GM11168 (cell line): Measurements from ENCODE around the gene PMP22.

Source experiments
- in situ Hi-C: fragments of 300-500 bp; cut with MboI; formaldehyde crosslinking; loops from one replicate; pipeline ENCODE4 v1.12.0; 2022; ENCODE audit warnings: low sequenced_read_pairs; ENCODE audit not compliant: unreplicated experiment

The PMP22 gene

GRCh38 chr17:15265131-15265530 is at the start of gene PMP22:
Gene PMP22, minus strand, starts transcription at chr17:15265326. Its CDS starts 4,599 bp downstream, at chr17:15260727.
- in situ Hi-C loops = loop anchor here (25.0 kb wide), 1 partner anchor 722 kb away; the partner anchor contains the start of genes TTC19 and ZSWIM7

GRCh38 chr17:15311996-15312395 is 46.9 kb upstream of the PMP22 start:
- in situ Hi-C loops = no loop called here

- in situ Hi-C loops = no loop called here
These were observed 44.7 kb upstream of the PMP22 start for GRCh38 chr17:15309793-15310192.

GRCh38 chr17:15309236-15309635 is 44.1 kb upstream of the PMP22 start:
- in situ Hi-C loops = no loop called here

GRCh38 chr17:15308758-15309157 is 43.6 kb upstream of the PMP22 start:
- in situ Hi-C loops = no loop called here

GRCh38 chr17:15307710-15308111 is 42.6 kb upstream of the PMP22 start:
- in situ Hi-C loops = no loop called here

- in situ Hi-C loops = no loop called here
These were observed 38.7 kb upstream of the PMP22 start for GRCh38 chr17:15303851-15304250.

- in situ Hi-C loops = no loop called here
These were observed 38.1 kb upstream of the PMP22 start for GRCh38 chr17:15303268-15303667.

- in situ Hi-C loops = no loop called here
These were observed 36.7 kb upstream of the PMP22 start for GRCh38 chr17:15301845-15302244.

GRCh38 chr17:15298176-15298575 is 33.0 kb upstream of the PMP22 start:
- in situ Hi-C loops = no loop called here

GRCh38 chr17:15293558-15293957 is 28.4 kb upstream of the PMP22 start:
- in situ Hi-C loops = no loop called here

- in situ Hi-C loops = no loop called here
These were observed 26.7 kb upstream of the PMP22 start for GRCh38 chr17:15291674-15292361.

GRCh38 chr17:15290605-15291004 is 25.5 kb upstream of the PMP22 start:
- in situ Hi-C loops = no loop called here

- in situ Hi-C loops = no loop called here
These were observed 24.4 kb upstream of the PMP22 start for GRCh38 chr17:15289285-15290183.

- in situ Hi-C loops = no loop called here
These were observed 23.7 kb upstream of the PMP22 start for GRCh38 chr17:15288859-15289258.

- in situ Hi-C loops = no loop called here
These were observed 22.6 kb upstream of the PMP22 start for GRCh38 chr17:15287538-15288267.

GRCh38 chr17:15285466-15285865 is 20.3 kb upstream of the PMP22 start:
- in situ Hi-C loops = no loop called here

GRCh38 chr17:15284537-15284936 is 19.4 kb upstream of the PMP22 start:
- in situ Hi-C loops = no loop called here

GRCh38 chr17:15284107-15284506 is 19.0 kb upstream of the PMP22 start:
- in situ Hi-C loops = no loop called here

GRCh38 chr17:15281909-15282308 is 16.8 kb upstream of the PMP22 start:
- in situ Hi-C loops = no loop called here
